NCI-H446 (cell line): ENCODE measurements around the gene IRAK4.
A peak's percentile ranks its signal among the peaks of the same experiment; 100 is the strongest.

Experiments used
- DNase-seq, 2 experiments: peaks; one replicate each; lab custom pipeline; 2025; lab: John Stamatoyannopoulos, UW

IRAK4 gene

DNA sequence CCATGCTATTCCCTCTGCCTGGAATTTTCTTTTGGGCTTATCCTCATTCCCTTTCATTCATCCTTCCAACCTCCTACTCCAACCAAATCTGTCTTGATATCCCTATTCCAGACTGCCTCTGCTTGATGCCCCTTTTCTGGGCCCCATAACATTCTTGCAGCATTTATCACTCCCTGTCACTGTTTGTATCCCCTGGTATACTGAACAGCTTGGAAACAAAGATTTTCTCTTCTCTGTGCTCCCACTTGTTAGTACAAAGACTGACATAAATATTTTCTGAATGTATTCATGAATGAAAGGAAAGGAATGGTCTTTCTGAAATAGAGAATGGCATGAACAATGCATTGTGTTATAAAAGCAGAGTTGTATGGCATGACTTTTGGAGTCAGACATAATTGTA is 7.5 kb downstream of the IRAK4 start:
- no peak for DNase-seq

DNA sequence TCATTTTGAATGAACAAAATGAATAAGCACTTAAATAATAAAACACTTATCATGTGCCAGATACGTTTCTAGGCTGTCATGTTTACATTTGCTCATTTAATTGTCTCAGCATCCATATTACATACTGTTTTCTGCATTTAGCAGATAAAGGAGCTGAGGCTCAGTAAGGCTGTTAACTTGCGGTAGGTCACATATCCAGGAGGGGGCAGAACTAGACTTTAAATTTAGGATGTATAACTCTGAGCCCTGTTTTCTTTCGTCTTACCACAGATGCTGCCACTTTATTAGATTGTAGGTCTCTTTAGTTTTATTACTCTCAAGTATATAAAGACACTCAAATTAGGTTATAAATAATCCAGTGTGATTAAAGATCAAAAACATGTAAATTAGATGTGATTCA is 17.7 kb downstream of the IRAK4 start:
- DNase-seq: peak; percentile 7 to 34

DNA sequence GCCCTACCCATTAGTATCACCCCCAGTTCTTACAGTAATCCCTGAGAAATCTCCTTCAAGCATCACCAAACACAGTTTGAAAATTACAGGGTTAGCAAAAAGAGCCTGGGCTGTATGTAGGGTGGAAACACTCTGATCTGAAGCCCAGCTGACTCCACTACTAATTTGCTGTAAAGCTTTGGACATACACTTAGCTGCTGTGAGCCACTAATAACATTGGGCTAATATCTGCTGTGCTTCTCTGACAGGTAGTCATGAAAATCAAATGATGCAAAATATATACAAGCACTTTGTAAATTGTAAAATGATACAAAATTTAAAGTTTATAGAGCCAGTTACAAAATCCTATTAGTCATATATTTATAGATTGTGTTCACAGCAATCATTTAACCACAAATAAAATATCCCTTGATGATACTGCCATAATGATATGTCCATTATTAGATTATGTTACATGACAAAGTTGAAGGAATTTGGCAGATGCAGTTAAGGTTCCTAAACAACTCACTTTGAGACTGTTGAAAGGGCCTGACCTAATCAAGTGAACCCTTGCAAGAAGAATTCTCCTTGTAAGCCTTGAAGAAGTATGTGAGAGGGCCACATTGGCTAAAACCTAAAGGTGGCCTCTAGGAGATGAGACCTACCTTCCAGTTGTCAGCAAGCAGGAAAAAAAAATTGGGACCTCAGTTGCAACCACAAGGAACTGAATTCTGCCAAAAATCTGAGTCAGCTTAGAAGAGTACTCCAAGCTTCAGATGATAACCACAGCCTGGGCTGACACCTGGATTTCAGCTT is 28.3 kb downstream of the IRAK4 start:
- no peak for DNase-seq

DNA sequence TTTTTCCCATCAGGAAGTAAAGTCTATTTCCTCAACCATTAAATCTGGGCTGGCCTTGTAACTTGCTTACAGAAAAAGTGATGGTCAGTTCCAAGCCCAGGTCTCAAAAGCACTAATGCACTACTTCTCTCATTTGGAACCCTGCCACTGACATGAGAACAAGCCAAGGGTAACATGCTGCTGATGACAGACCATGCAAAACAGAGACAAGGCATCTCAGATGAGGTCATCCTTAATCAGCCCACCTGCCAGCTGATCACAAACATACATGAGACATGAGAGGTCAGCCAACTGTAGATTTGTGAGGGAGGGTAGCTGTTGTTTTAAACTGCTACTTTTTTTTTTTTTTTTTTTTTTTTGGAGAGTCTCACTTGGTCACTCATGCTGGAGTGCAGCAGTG is 31.2 kb downstream of the IRAK4 start:
- peak; percentile 48 to 78 for DNase-seq

- DNase-seq: no peak
Observed at GRCh38 chr12:43795716-43796280, 37.0 kb downstream of the IRAK4 start.

DNA sequence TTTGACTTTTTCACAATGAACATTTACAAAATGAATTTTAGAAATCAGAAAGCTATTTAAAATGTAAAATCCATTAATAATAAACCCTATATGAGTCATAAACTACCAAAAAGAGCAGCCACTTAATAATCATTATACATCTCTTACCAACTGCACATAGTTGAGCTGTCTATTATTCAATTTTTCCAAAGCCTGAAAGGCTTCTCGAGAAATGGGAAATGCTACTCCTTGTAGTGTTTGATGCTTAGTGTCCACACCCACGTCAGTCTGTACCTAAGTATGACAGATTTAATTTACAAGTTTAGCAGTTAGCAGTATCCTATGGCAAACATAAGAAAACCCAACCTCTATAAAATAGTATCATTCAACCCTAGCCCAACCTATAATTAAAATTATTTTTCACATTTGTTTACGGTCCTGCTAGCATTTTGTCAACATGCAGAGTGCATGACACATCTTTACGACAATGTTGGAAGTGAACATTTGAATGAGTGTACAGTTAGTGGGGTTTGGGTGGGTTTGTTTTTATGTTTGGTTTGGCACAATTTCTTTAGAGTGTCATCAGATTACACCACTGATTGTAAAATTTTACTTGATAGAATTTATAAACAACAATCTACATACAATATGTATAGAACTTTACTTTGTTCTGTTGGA is 38.9 kb downstream of the IRAK4 start:
- no peak for DNase-seq

DNA sequence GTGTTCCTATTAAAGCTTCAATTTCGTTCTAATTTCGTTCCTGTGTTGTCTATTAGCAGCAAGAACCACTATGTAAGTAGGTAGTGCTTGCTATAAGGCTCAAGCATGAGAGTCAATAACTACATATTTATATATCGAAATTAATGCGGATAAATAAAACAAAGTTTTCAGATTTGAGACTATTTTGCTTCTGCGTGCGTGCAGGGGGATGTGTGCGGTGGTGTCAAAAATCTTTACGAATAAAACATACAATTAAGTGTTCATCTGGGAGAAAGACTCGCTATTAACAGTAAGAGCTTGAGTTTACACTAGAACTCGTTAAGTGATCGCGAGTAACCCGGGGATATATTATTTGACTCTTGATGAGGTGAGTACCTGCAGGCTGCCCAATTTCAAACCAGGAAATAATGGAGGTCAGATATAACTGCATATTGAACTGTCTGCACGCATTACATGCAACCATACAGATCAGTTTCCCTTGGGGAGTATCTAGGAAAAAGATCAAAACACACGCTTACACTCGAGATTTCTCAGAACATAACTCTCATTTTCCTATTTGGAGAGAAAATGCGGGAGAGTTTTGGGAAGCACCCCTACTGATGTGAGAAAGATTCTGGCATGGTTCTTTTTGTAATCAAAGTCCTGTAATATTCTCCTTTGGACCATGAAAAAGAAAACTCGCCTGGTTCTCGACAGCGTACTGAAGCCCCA is 46.6 kb downstream of the IRAK4 start:
- peak in 1 of 2 experiments; percentile 16 for DNase-seq

DNA sequence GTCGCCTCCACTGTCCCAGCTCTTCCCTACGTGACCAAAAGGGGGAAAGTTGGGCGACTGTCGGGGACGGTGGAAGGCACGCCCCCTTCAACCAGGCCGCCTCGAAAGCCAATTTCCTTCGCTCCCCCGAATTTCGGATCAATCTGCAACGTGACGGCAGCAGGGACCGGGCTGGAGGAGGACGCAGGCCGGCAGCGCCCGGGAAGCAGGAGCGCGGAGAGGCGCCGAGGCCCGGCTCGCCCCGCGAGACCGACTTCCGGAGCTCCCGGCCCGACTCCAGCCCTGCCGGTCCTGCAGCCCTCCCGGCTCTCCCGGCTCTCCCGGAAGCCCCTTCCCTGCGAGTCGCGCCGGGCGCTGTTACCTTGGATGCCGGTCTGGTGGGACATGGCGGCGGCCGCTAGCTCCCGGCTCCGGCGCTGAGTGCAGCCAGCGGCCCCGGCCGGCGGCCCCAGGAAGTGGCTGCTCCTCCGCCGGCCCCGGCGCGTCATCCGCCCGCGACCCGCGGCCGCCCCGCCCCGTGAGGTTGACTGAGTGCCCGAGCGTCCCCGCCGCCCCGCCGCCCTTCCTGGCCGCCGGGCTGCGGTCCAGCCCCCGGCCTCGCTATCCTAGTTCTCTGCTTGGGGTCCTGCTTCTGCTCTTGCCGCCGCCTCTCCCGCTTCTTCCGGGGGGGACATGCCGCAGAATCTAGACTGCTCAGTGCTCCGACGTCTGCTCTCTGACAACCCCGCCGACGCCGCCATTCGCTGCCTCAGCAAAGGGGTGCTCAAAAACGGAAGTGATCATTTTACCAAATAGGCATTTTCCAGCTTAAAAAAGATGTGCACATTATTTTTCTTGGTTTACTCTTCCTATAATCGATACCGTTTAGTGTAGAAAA is 47.3 kb downstream of the IRAK4 start, which contains the start of gene TWF1:
Gene TWF1 (minus strand): TSS at position 458 of the 877 bp plus-strand sequence. CDS start 72 bp downstream, at position 386.
- peak; percentile 72 to 82 for DNase-seq

GRCh38 chr12:43806737-43807072 is 48.0 kb downstream of the IRAK4 start:
- no peak for DNase-seq

DNA sequence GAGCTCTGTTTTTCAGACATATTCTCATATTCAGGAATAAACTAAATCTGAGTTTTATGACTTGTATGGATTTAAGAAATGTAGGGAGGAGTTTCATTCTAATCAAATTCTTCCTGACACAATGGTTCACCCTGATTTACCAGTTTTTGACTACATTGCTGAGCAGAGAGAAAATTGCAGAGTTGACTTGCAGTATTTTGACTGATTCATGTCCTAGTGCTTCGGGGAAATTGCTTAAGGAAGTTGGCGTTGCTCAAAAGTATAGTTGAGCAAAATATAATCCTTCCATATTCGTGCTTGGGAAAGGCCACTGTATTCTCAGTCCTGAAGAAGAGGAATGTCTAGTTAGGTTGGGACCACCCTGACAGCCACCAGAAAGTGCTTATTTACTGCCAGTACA is 48.6 kb downstream of the IRAK4 start:
- DNase-seq: no peak

DNA sequence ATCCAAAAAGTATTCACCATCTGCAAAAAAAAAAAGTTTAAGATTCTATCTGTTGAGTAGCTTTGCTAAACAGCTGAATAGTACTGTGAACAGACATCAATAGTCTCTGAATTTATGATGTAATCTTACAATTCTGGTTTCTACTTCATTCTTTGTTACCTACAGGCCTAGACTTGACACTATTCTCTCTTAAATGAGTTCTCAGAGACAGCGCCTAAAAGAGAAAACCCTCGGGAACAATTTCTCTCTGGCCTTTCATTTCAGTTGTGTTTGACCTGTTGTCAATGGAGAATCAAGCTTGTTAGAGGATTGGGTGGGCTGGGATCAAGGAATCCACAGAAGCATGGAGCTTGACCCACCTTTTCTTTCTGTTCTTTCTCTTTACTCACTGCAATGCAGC is 53.3 kb downstream of the IRAK4 start:
- no peak for DNase-seq

DNA sequence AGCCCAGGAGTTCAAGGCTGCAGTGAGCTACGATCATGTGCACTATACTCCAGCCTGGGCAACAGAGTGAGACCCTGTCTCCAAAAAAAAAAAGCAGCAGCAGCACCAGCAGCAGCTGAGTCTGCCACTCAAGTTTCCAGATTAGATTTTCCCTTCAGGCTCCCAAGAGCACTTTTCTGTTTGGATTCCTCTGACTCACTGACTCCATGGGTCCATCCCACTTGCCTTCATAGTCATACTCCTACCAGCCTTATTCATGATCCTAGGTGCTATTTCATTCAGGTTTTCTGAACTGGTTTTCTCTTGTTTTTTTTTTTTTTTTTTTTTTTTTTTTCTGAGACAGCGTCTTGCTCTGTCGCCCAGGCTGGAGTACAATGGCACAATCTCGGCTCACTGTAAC is 54.2 kb downstream of the IRAK4 start:
- no peak for DNase-seq

DNA sequence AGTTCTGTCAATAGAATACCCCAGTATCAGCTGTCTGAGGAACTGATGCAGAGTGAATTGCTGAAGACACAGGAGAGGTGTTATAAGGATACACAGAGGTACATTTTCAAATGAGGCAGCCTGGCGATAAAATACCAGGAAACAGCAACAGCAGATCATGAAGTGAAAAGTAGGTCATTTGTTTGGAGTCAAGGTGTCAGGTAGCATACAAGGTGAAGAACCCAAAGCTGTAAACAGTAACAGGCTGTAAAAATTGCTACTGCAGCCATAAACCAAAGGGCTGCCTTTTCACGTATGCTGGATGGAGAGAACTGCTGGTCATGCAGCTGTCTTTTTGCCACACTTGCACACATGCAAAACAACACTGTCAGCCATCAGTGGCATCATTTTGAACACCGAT is 56.7 kb downstream of the IRAK4 start:
- no peak for DNase-seq

GRCh38 chr12:43816168-43816567 is 57.4 kb downstream of the IRAK4 start:
- no peak for DNase-seq

DNA sequence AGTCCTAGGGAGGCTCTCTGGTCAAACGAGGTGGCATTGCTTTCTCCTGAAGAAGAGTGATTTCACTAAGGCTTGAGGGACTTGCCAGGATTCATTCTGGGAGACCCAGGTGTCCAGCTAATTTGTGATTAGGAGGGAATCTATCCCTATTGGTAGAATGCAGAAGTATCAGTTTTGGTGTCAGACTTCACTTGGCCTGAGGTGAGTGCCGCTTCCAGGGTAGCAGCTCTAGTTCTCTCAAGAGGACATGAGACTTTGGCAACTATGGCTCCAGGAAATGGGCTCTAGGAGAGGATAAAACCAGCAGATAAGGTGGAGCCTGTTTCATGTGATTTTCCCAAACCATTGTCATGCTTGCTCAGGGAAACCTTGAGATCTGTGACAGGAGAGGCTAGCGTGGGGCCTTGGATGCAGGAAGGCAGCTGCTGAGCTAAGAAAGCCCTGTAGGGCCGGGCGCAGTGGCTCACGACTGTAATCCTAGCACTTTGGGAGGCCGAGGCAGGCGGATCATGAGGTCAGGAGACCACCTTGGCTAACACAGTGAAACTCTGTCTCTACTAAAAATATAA is 65.5 kb downstream of the IRAK4 start:
- no peak for DNase-seq

- no peak for DNase-seq
Observed at GRCh38 chr12:43826681-43827080, 67.9 kb downstream of the IRAK4 start.

DNA sequence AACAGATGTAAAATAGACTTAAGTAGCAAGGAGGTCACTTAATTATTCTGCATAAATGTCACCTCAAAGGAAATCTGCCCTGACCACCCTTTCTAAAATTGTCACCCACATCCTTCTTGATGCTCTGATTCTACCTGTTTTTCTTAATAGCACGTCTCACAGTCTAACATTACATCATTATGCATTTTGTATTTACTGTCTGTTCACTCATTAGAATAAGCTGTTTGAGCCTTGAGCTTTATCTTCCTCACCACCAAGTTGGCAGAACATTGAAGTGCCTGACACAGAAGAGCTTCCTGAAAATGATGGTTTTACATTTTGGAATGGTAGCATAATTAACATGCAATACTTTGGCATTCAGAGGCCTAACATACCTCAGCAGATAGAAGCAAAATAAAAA is 68.3 kb downstream of the IRAK4 start:
- no peak for DNase-seq

GRCh38 chr12:43832463-43833168 is 73.9 kb downstream of the IRAK4 start:
- no peak for DNase-seq

GRCh38 chr12:43835264-43835655 is 76.5 kb downstream of the IRAK4 start:
- no peak for DNase-seq

DNA sequence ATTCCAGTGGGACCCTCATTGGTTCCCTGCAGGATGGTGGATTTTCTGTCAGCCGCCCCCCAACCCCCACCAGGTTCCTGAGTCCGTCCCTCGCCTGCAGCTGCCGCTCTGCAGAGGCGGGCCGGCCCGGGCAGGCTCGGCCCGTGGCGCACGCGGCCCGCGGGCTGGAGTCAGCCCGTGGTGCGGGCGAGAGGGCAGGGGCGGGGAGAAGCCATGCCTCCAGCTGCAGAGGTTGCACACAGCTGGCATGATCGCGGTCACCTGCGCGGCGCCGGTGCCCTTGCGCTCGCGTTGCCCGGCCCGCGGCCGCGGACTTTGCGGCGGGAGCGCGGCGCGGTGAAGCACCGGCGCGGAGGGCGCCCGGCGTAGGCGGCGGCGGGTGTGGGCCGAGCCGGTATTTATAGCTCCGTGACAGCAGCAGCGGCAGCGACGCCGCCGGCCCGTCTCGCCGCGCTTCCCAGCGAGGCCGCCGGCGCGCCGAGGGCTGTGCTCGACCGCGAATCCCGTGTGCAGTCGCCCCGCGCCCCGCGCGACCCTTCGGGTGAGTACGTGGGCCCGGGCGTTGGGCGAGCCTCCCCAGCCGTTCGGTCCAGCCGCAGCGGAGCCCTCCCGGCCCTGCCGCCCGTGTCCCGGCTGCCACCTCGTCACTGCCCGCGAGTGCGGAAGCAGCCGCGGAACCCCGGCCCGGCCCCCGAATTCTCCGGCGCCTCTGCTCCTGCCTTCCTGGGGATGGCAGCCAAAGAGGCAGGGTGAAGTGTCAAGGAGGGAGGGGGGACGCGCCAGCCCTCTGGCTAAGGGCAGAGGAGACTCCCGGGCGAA is 77.1 kb downstream of the IRAK4 start, which contains the start of gene TMEM117:
Gene TMEM117 (plus strand): TSS at position 426 of the 819 bp plus-strand sequence.
- DNase-seq: peak in 1 of 2 experiments; percentile 55
